Measurements from ENCODE around the gene GRAMD1B. TPM values are rescaled to one million over a fixed set of nuclear protein-coding genes. Genes with fewer than 3 reads are reported as not detected.

The GRAMD1B gene
- polyA plus RNA-seq, 3 donors: 3.2 to 13.9 (median 3.3) TPM

GRCh38 chr11:123536690-123537437, 106.8 kb downstream of the GRAMD1B start:
- H3K4me1 ChIP-seq (ENCODE audit: control insufficient read depth in 1 of 2, insufficient read depth in 2 of 2, low read length in 2 of 2): no peaks in the 10 kb centered on the region
- no peaks in the 10 kb centered on the region for H3K27me3 Mint-ChIP-seq (ENCODE audit: low read depth in 3 of 3)
- H3K27ac ChIP-seq (ENCODE audit: low read depth in 1 of 2, low read length in 2 of 2): no peak overlapping the region
- DNase-seq: no peak
- H3K79me2 ChIP-seq (ENCODE audit: insufficient read depth, low read length): peaks cover 37% of the 10 kb centered on the region
- H4K20me1 ChIP-seq (ENCODE audit: insufficient read depth, low read length): peaks cover 11% of the 10 kb centered on the region
- TF ChIP-seq CTCF (IDR thresholded peaks at IDR 0.05): no peak
- H3K36me3 ChIP-seq (replicated peaks in 1 of 2; ENCODE audit: control insufficient read depth in 1 of 2, insufficient read depth in 2 of 2, low read length in 2 of 2): peaks cover 0 to 12% of the 10 kb centered on the region in 2 donors
- peaks cover 10 to 12% of the 10 kb centered on the region in 2 donors for H3K36me3 Mint-ChIP-seq
- no peaks in the 10 kb centered on the region for H3K27me3 ChIP-seq (ENCODE audit: control insufficient read depth in 2 of 2, insufficient read depth in 2 of 2, low read length in 2 of 2)
- H3K4me1 Mint-ChIP-seq: peaks cover 14% of the 10 kb centered on the region
- no peaks in the 10 kb centered on the region for H3K9me3 Mint-ChIP-seq
- 100% methylated on average over 1 of the region's 2 CpGs for WGBS (ENCODE audit: insufficient coverage)
- H3K4me2 ChIP-seq (replicated peaks; ENCODE audit: extremely low read depth, low read length, poor library complexity, severe bottlenecking): no peak overlapping the region
- intact Hi-C loops (cut with micrococcal nuclease): no loop called here
- H3K9me3 ChIP-seq (replicated peaks in 1 of 2; ENCODE audit: control insufficient read depth in 1 of 2, insufficient read depth in 1 of 2, low read length in 2 of 2): no peaks in the 10 kb centered on the region
- H3K4me3 ChIP-seq (replicated peaks in 1 of 3; ENCODE audit: low read depth in 2 of 3, low read length in 3 of 3): no peak overlapping the region
- no peak overlapping the region for H2AFZ ChIP-seq (ENCODE audit: insufficient read depth, low read depth, low read length, poor library complexity, severe bottlenecking)
- peak overlapping the region in 4 of 7 donors; percentile 42 to 70 (median 52) for H3K27ac Mint-ChIP-seq
- no peak overlapping the region for H3K4me3 Mint-ChIP-seq
- no peak overlapping the region for H3K9ac ChIP-seq (ENCODE audit: insufficient read depth, low read length, poor library complexity, severe bottlenecking)

DNA sequence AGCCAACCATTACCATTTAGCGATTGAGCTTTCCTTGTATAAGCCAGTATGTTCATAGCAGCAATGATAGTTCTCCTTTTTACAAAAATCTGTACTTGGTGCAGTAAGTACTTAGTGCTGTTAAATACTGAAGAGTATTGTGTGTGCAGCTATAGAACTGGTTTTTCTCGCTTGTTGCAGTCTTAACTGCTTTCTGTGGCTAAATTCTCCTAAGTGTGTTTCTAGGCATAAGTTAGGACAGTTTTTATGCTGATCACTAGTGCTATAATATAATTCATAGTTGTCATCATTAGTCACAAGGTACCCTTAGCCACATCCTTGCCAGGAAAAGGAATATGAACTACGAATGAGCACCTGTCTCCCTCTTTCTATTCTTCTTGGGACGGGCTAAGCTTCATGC, 107.7 kb downstream of the GRAMD1B start:
- no peaks in the 10 kb centered on the region for H3K9me3 ChIP-seq (replicated peaks in 1 of 2; ENCODE audit: control insufficient read depth in 1 of 2, insufficient read depth in 1 of 2, low read length in 2 of 2)
- H3K9ac ChIP-seq (ENCODE audit: insufficient read depth, low read length, poor library complexity, severe bottlenecking): no peak overlapping the region
- H2AFZ ChIP-seq (ENCODE audit: insufficient read depth, low read depth, low read length, poor library complexity, severe bottlenecking): no peak overlapping the region
- TF ChIP-seq CTCF (IDR thresholded peaks at IDR 0.05): no peak
- H3K27ac Mint-ChIP-seq: no peak overlapping the region
- peaks cover 31% of the 10 kb centered on the region for H3K79me2 ChIP-seq (ENCODE audit: insufficient read depth, low read length)
- peaks cover 5 to 10% of the 10 kb centered on the region in 2 donors for H3K36me3 ChIP-seq (replicated peaks in 1 of 2; ENCODE audit: control insufficient read depth in 1 of 2, insufficient read depth in 2 of 2, low read length in 2 of 2)
- H3K4me3 ChIP-seq (replicated peaks in 1 of 3; ENCODE audit: low read depth in 2 of 3, low read length in 3 of 3): no peak overlapping the region
- H3K4me1 Mint-ChIP-seq: peaks cover 14% of the 10 kb centered on the region
- no peaks in the 10 kb centered on the region for H3K9me3 Mint-ChIP-seq
- H3K4me3 Mint-ChIP-seq: no peak overlapping the region
- intact Hi-C loops (cut with micrococcal nuclease): no loop called here
- no peak overlapping the region for H3K27ac ChIP-seq (ENCODE audit: low read depth in 1 of 2, low read length in 2 of 2)
- H3K27me3 Mint-ChIP-seq (ENCODE audit: low read depth in 3 of 3): no peaks in the 10 kb centered on the region
- no peak overlapping the region for H3K4me2 ChIP-seq (replicated peaks; ENCODE audit: extremely low read depth, low read length, poor library complexity, severe bottlenecking)
- no peaks in the 10 kb centered on the region for H3K27me3 ChIP-seq (ENCODE audit: control insufficient read depth in 2 of 2, insufficient read depth in 2 of 2, low read length in 2 of 2)
- H3K4me1 ChIP-seq (ENCODE audit: control insufficient read depth in 1 of 2, insufficient read depth in 2 of 2, low read length in 2 of 2): no peaks in the 10 kb centered on the region
- no peak for DNase-seq
- 54% methylated on average over 2 of the region's 4 CpGs for WGBS (ENCODE audit: insufficient coverage)
- peaks cover 11% of the 10 kb centered on the region for H4K20me1 ChIP-seq (ENCODE audit: insufficient read depth, low read length)
- peaks cover 7 to 12% of the 10 kb centered on the region in 2 donors for H3K36me3 Mint-ChIP-seq

Data from CD14-positive monocyte (primary cell).